SJSA1 (cell line): ENCODE results near the gene PFDN4. TPM values are rescaled to one million over a fixed set of nuclear protein-coding genes. Genes with fewer than 3 reads are reported as not detected.

Experiments
- DNase-seq, 2 experiments: peaks; one replicate each; pipeline ENCODE4 v3.0.0-alpha.2; 2015 to 2020; ENCODE audit warnings: low spot score in 2 of 2, low read depth in 1 of 2
- H3K27ac ChIP-seq: fragments of 250-450 bp; sonication (Bioruptor Pico); 2 replicates; pipeline ENCODE4 v1.5.1; 2020; ENCODE audit warnings: mild to moderate bottlenecking, moderate library complexity
- H3K27me3 ChIP-seq: fragments of 250-450 bp; sonication (Bioruptor Pico); replicated peaks from 2 replicates; pipeline ENCODE4 v1.5.1; 2020; ENCODE audit warnings: mild to moderate bottlenecking, moderate library complexity
- H3K36me3 ChIP-seq: fragments of 250-450 bp; sonication (Bioruptor Pico); 2 replicates; pipeline ENCODE4 v1.5.1; 2020; ENCODE audit warnings: mild to moderate bottlenecking
- H3K4me1 ChIP-seq: fragments of 250-450 bp; sonication (Bioruptor Pico); replicated peaks from 2 replicates; pipeline ENCODE4 v1.6.1; 2021; ENCODE audit warnings: mild to moderate bottlenecking
- H3K4me3 ChIP-seq: fragments of 250-450 bp; sonication (Bioruptor Pico); 2 replicates; pipeline ENCODE4 v1.5.1; 2020; ENCODE audit warnings: mild to moderate bottlenecking
- H3K9me3 ChIP-seq: fragments of 250-450 bp; sonication (Bioruptor Pico); replicated peaks from 2 replicates; pipeline ENCODE4 v1.5.1; 2020; ENCODE audit warnings: mild to moderate bottlenecking
- total RNA-seq: library from RNA; depleted of rRNA; stranded (reverse); fragments of >200 nt; shearing (Covaris generic); gene quantifications from 2 replicates; pipeline ENCODE4 v1.2.3, GENCODE V29; 2014; rRNA removed

The PFDN4 gene
- total RNA-seq, result 135 and 229 TPM in 2 replicates

- DNase-seq, result peak; percentile 85 to 96
- H3K4me1 ChIP-seq, result peaks cover 9% of the 10 kb centered on the region; the same call in 1 of the 2 replicates
- no peaks in the 10 kb centered on the region for H3K27me3 ChIP-seq
- H3K4me3 ChIP-seq, result peak within 1 kb of the TSS; percentile 91
- H3K36me3 ChIP-seq, result peaks cover 10% of the 10 kb centered on the region
- peak within 1 kb of the TSS; percentile 100 for H3K27ac ChIP-seq
- H3K9me3 ChIP-seq, result no peaks in the 10 kb centered on the region
Observed at GRCh38 chr20:54207743-54208547, at the start of gene PFDN4. TSS of gene PFDN4 (plus strand) at chr20:54208087. CDS start at chr20:54208101, 14 bp downstream.

- DNase-seq, result no peak
- no peaks in the 10 kb centered on the region for H3K36me3 ChIP-seq
Observed at GRCh38 chr20:54158226-54158625, 49.7 kb upstream of the PFDN4 start.

GRCh38 chr20:54158856-54159418, 49.0 kb upstream of the PFDN4 start:
- DNase-seq, result no peak
- no peaks in the 10 kb centered on the region for H3K27me3 ChIP-seq
- no peaks in the 10 kb centered on the region for H3K9me3 ChIP-seq
- H3K27ac ChIP-seq, result no peak overlapping the region
- H3K4me3 ChIP-seq, result no peak overlapping the region
- no peaks in the 10 kb centered on the region for H3K4me1 ChIP-seq
- H3K36me3 ChIP-seq, result no peaks in the 10 kb centered on the region

More at GRCh38 chr20:54158226-54158625, 49.7 kb upstream of the PFDN4 start:
- H3K9me3 ChIP-seq, result no peaks in the 10 kb centered on the region
- H3K4me3 ChIP-seq, result no peak overlapping the region
- no peaks in the 10 kb centered on the region for H3K4me1 ChIP-seq
- H3K27ac ChIP-seq, result no peak overlapping the region
- no peaks in the 10 kb centered on the region for H3K27me3 ChIP-seq

GRCh38 chr20:54160065-54161007, 47.6 kb upstream of the PFDN4 start:
- Histone ChIP-seq H3K27ac (no peak overlapping the region), H3K9me3 (no peaks in the 10 kb centered on the region), H3K4me1 (no peaks in the 10 kb centered on the region), H3K36me3 (no peaks in the 10 kb centered on the region), H3K4me3 (no peak overlapping the region), H3K27me3 (no peaks in the 10 kb centered on the region)
- DNase-seq, result no peak

- H3K36me3 ChIP-seq, result no peaks in the 10 kb centered on the region
- H3K27ac ChIP-seq, result no peak overlapping the region
- H3K9me3 ChIP-seq, result no peaks in the 10 kb centered on the region
- DNase-seq, result no peak
- no peaks in the 10 kb centered on the region for H3K4me1 ChIP-seq
- no peaks in the 10 kb centered on the region; the same call in 1 of the 2 replicates for H3K27me3 ChIP-seq
- no peak overlapping the region for H3K4me3 ChIP-seq
Observed at GRCh38 chr20:54161008-54161820, 46.7 kb upstream of the PFDN4 start.

- DNase-seq, result no peak
- Histone ChIP-seq H3K4me1 (no peaks in the 10 kb centered on the region), H3K36me3 (no peaks in the 10 kb centered on the region), H3K4me3 (no peak overlapping the region), H3K27me3 (no peaks in the 10 kb centered on the region; the same call in 1 of the 2 replicates), H3K9me3 (no peaks in the 10 kb centered on the region), H3K27ac (no peak overlapping the region)
Observed at GRCh38 chr20:54161821-54162149, 46.1 kb upstream of the PFDN4 start.

- Histone ChIP-seq H3K9me3 (no peaks in the 10 kb centered on the region), H3K27me3 (no peaks in the 10 kb centered on the region; the same call in 1 of the 2 replicates), H3K4me1 (no peaks in the 10 kb centered on the region), H3K4me3 (no peak overlapping the region), H3K27ac (no peak overlapping the region), H3K36me3 (no peaks in the 10 kb centered on the region)
- DNase-seq, result no peak
Observed at GRCh38 chr20:54162378-54163009, 45.4 kb upstream of the PFDN4 start.

GRCh38 chr20:54163402-54163801, 44.5 kb upstream of the PFDN4 start:
- no peaks in the 10 kb centered on the region for H3K9me3 ChIP-seq
- DNase-seq, result no peak
- no peak overlapping the region for H3K4me3 ChIP-seq
- no peak overlapping the region for H3K27ac ChIP-seq
- no peaks in the 10 kb centered on the region for H3K4me1 ChIP-seq
- no peaks in the 10 kb centered on the region; the same call in 1 of the 2 replicates for H3K27me3 ChIP-seq
- no peaks in the 10 kb centered on the region for H3K36me3 ChIP-seq

- DNase-seq, result no peak
- Histone ChIP-seq H3K27ac (no peak overlapping the region), H3K4me1 (peaks cover 10% of the 10 kb centered on the region), H3K27me3 (peaks cover 4% of the 10 kb centered on the region; the same call in 1 of the 2 replicates), H3K9me3 (no peaks in the 10 kb centered on the region), H3K4me3 (no peak overlapping the region), H3K36me3 (no peaks in the 10 kb centered on the region)
Observed at GRCh38 chr20:54165014-54165413, 42.9 kb upstream of the PFDN4 start.

GRCh38 chr20:54165803-54166202, 42.1 kb upstream of the PFDN4 start:
- Histone ChIP-seq H3K4me3 (no peak overlapping the region), H3K9me3 (no peaks in the 10 kb centered on the region), H3K4me1 (peaks cover 11% of the 10 kb centered on the region), H3K27me3 (peaks cover 9% of the 10 kb centered on the region; the same call in 1 of the 2 replicates), H3K27ac (no peak overlapping the region), H3K36me3 (no peaks in the 10 kb centered on the region)
- no peak for DNase-seq

GRCh38 chr20:54166987-54167662, 40.8 kb upstream of the PFDN4 start:
- H3K9me3 ChIP-seq, result no peaks in the 10 kb centered on the region
- peaks cover 11% of the 10 kb centered on the region for H3K4me1 ChIP-seq
- no peak overlapping the region for H3K27ac ChIP-seq
- DNase-seq, result no peak
- H3K27me3 ChIP-seq, result peaks cover 22% of the 10 kb centered on the region
- no peak overlapping the region for H3K4me3 ChIP-seq
- H3K36me3 ChIP-seq, result no peaks in the 10 kb centered on the region
